ENCODE results near the gene CLIC5.
"Not testable (repeated sequence)": the region's sequence is repeated elsewhere in the genome, so short reads cannot be mapped to it uniquely, and the experiment has no call there.

Gene CLIC5

GRCh38 chr6:45927421-45928320 is 88.0 kb downstream of the CLIC5 start:
- DNase-seq (ENCODE audit: low spot score) = no peak

GRCh38 chr6:45926423-45926822 is 89.2 kb downstream of the CLIC5 start:
- DNase-seq (ENCODE audit: low spot score) = not testable (repeated sequence)

GRCh38 chr6:45924763-45925342 is 90.8 kb downstream of the CLIC5 start:
- DNase-seq (ENCODE audit: low spot score) = no peak

DNA sequence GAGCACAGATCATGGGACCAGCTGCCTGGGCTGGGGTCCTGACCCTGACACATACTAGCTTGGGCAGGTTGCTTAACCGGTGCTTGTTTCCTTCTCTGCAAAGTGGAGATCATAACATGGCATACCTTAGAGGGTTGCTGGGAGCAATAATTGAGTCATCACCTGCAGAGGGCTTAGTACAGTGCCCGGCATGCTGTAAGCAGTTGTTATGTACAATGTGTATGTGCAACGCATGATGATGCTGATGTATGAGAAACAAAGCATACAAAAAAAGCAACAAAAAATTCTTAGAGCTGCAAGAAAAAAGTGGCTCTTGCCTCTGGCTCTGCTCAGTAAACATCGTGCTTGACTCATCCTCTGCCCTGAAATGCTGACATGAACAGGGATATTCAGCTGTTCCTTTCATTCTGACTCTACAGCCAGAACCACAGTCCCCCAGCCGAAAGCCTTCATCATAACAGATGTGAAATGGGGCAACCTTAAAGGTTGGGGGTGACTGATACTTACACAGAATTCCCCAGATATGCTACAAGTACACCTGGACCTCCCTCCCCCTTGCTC is 91.7 kb downstream of the CLIC5 start:
- DNase-seq (ENCODE audit: low spot score) = no peak

DNA sequence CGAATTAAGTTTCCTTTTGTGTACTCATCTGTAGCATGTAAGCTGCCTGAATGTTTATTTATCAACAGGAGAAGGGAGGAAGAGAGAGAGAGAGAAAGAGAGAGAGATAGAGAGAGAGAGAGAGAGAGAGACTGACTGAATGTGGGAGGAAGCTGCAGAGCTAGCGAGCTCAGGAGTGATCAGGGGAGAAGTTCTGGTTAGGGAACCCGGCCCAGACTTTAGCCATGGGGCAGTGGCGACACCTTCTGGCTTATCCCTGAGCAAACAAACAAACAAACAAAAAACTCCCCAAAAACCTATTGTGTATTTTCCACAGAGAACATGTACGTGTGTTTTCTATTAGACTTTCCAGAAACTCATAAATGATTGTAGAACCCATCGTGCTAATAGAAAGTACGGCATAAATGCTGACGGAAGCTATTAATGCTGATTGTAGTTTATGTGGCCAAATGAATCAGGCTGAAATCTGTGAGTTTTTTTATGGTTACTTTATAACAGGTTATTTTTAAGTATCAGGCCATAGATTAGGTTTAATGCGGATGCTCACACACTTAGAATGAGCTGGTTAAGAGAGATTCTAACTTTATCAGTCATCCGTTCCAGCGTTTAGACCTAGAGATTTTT is 92.8 kb downstream of the CLIC5 start:
- DNase-seq (ENCODE audit: low spot score) = peak; percentile 53

GRCh38 chr6:45921691-45922281 is 93.9 kb downstream of the CLIC5 start:
- DNase-seq (ENCODE audit: low spot score) = no peak

DNA sequence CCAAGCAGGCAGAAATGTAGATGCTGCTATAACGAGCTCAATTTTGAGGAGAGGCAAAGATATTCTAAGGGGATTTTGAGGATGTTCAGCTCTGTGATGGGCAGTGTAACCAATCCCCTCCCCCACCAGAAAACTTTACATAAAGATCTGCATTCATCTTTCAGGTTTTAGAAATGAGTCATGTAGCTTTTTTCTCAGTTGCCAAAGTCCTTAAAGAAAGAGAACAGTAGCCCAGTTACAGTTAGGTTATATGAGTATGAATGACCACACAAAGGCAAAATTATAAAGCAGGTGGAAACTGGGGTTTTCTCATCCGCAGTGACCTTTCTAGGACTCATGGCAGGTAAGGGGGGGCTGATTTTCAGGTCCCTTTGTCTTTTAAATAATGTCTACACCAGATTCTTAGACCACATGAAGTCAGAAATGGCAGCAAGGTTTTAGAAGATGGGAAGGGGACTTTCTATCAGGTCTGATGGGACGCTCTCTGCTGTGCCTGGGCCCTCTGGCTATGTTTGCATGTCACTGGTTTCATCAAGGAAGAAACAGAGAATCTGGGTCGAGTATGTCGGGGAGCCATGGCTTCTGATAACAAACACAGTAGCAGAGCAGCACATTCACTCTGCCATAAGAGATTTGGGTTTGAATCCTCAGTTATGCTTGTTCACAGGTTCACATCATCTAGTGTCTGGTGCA is 94.7 kb downstream of the CLIC5 start:
- DNase-seq (ENCODE audit: low spot score) = no peak

- DNase-seq (ENCODE audit: low spot score) = no peak
Measured at GRCh38 chr6:45917439-45917838, 98.2 kb downstream of the CLIC5 start.

DNA sequence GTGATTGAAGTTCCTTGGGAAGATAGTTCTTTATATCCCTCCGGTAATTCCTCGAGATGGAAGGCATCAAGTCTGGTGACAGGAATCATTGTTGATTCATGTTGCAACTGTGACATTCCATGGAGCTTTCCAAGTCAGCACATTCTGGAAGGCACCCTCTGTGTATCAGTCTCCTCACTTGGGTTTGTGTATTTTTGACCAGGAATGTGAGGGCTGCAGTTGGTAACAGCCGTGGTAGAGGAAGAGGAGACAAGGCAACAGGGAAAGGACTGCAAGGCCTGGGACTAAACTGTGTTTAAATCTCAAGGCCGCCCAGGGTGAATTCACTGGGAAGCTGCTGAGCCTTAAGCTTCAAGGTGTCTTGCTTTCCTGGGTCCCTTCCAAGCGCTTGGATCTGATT is 99.0 kb downstream of the CLIC5 start:
- no peak for DNase-seq (ENCODE audit: low spot score)

DNA sequence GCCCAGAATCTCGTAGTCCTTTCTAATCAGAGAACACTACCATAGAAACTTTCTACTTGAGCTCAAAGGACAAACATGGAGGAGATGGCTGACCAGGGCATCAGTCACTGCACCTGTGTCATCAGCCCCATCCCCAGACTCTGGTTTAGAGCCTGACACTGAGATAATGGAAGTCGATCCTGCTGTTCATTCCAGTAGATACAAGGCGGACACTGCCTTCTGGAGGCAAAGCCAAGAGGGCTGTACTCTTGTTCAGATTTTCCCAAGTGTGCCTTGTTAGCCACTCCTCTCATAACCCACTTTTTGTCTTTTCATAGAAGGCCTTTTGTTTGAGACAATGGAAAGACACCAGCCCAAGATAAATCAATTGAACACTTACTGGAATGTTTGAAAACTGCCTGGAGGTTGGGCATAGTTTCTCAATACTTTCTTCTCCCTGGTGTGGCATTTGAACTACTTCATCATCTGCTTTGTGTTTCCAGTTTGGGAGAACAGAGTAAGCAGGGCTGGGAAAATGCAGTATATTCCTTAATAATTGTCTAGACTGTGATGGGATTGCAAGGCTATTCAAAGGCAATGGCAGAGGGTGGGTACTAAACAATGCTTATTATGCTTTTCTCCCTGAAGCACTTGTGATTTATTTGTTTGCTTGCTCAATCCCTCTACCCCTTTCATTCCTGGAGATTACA is 99.7 kb downstream of the CLIC5 start:
- DNase-seq (ENCODE audit: low spot score) = no peak

- DNase-seq (ENCODE audit: low spot score) = no peak
Measured at GRCh38 chr6:45911691-45912090, 104.0 kb downstream of the CLIC5 start.

DNA sequence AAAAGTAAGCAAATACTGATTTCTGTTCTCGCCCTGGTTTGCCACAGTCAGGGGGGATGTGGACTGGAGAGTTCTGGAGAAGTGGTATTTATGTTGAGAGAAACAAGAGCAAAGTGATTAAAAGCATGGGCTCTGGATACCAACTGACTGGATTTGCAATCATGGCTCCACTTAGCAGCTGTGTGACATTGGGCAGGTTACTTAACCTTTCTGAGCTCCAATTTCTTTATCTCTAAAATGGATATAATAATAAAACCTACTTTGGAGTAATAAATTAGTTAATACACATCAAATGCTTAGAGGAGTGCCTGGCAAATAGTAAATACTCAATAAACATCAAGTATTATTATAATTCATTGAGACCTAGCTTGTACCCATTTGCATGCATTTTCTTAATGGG is 111.7 kb downstream of the CLIC5 start:
- no peak for DNase-seq (ENCODE audit: low spot score)

DNA sequence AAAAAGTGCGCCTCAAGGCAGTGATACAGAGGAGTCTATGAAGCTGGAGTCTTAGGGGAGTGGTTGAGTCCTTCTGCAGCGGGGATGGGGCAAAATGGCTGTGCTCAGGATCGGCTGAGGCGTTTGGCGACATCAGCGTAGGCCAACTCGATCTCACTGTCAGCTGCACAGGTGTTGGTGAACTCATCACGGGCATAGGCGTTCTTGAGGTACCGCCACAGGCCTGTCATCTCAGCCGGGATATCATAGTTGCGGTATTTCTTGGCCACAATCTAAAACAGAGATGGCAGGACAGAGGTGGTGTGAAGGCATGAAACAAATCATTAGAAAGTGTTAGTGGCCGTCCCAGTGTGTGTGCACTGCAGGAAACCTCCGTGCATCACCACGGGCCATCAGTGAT is 112.7 kb downstream of the CLIC5 start:
- DNase-seq (ENCODE audit: low spot score) = no peak

DNA sequence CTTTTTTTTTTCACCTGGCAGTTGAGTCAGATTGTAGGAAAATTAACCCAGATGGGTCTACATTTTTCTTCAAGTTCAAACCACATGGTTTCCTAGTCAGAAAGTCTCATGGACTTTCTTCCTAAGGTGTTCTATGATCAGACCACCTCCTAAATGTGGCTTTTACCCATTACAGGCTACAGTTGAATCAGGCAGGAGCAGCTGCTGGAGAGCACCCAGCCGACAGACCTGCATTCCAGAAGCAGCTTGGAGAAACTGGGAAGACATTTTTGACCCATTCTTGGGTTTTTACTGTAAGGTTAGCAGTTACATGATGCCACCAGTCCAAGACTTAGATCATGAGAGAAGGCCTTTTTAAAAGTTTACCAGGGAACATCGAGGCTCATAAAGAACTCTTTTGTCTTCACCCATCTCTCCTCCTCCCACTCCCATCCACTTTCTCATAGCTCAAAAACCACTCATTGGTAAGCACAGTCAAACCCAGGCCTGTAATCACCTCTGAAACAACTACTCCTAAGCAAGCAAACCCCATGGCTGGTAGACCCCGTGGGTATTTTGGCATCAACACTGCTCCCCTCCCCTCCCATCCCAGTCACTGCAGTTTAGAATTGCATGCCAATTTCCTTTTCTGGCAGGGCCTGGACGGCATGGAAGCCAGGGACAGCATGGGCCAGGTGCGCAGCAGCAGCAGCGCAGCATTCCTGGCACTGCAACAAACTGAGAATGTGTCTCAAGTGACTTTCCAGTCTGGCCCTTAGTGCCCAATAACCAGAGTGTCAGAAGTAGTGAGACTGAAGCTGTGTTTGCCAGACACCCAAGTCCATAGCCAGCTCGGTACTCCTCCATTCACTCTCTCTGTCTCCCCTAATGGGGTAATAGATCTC is 113.7 kb downstream of the CLIC5 start:
- no peak for DNase-seq (ENCODE audit: low spot score)

DNA sequence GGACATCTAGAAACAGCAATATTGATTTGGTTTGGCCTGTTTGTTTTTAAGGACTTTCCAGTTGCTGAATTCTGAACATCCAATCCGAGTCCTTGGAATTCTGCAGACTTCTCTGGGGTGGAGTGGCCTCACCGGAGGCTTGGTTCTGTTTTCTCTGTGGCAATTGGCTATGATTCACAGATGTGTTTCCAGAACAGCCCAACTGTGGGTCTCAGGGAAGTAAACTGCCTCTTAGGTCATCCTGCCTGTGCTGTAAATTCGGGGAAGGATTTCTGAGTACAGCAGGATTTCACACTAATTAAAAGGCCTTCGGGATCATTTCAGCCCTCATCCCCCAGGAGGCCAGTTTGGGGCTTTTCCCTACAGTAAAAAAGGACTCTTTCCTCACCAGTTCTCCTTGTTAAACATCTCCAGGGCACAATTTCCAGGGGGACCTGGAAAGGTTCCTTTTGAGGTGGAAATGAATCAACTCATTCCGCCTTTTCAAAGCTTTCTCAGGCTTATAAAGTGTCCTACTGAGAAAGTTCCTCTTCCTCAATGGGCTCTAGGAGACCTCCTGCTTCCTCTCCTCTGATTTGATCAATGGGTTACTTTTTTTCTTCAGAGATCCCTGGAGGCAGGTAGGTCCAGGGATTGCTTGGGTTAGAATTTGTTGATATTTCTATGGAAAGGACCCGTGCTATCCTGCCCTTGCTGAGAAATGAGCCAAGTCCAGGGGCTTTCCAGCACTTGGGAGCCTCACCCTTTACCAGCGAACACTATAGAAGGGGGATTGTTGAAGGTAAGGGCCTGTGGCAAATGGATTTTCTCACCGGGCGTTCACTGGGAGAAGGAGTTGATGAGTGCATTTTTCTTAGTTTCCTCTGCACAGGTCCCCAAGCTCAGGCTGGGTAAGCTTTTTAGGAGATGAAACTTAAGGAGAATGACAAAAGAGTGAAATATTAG is 114.6 kb downstream of the CLIC5 start:
- no peak for DNase-seq (ENCODE audit: low spot score)

DNA sequence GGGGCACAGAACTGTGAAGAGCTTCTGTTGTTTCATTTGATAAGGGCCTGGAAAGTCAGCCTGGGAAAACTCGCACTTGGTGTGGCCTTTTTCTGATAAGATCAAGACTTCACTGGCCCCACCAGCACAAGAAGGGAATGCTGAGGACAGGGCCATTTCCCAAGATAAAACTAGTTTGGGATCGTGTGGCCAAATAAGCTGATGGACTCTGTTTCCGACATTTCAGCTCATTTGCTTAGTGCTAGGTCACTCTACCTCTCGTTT is 116.0 kb downstream of the CLIC5 start:
- DNase-seq (ENCODE audit: low spot score) = no peak

DNA sequence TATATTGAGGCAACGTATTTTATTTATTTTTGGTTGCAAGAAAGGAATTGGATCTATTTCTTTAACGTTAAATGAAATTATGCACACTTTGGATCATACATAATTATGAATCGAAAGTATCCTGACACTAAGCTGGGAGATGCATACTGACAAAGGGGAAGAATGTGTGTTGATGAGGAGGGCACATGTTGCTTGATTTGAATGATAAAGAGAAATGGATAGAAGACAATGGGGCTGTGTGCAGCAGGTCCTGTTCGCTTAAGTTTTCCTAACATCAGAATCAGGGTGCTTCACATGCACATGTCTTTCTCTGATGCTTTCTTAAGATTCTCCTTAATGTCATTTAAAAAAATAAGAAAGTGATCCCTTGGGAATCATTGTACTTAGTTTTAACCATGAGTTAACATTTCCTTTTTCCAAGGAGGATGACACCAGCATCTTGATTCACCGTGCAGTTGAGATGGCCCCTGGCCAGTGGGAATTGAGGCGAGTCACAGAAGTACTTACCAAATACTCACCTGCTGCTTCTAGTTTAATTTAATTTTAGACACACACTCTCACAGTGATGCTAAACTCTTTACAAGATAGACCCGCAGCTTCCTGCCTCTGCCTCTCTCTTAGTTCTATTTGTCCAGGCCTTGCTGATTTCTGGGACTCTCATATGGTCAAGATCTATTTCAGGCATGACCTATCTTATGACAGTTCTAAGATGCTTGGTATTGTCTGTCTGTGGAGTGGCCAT is 116.5 kb downstream of the CLIC5 start:
- no peak for DNase-seq (ENCODE audit: low spot score)

DNA sequence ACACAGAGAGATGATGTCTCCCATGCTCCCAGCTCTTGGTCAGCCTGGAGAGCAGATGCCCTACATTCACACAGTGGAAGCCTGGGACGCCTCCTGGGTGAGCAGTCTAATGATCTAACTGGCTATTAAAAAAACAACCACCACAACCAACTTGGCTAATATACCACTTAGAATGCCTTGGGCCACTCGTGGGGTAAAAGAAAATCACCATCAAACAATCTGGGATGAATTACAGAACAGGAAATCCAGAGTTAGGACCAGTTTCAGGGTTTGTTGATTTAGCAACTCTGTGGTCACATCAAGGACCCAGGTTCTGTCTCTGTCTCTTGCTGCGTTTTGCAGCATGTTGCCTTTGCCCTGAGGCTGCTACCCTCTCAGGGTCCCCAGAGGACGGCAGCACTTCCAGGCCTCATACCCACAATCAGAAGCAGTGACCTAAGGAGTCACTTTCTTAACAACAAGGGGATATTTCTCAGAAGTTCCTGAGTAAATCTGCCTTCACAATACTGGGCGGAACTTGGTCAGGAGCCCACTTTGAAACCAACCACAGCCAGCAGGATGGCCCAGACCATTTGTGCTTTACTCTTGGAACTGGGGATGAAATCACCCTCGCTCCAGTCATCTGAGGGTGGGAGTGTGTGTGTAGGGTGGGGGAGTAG is 118.7 kb downstream of the CLIC5 start:
- DNase-seq (ENCODE audit: low spot score) = no peak

Measured in RKO (cell line).